IMR-90 (cell line): Measurements from ENCODE around the gene HOXD13. TPM values are rescaled to one million over a fixed set of nuclear protein-coding genes. Genes with fewer than 3 reads are reported as not detected.
A peak's percentile ranks its signal among the peaks of the same experiment; 100 is the strongest.

Experiments
- ATAC-seq: fragments of 200-7000 bp; cut with Tn5 transposase; 2 replicates; pipeline ENCODE4 v1.9.1; 2020; ENCODE audit warnings: low read depth, mild to moderate bottlenecking, moderate library complexity
- BruUV-seq: library from RNA; stranded (reverse); fragments of 400-500 nt; replicated peaks from 2 replicates; lab custom pipeline; 2021; lab: Mats Ljungman, UMichigan
- CTCF ChIA-PET: fragments of 300-600 bp; formaldehyde crosslinking; extraction: SDS; loops from one replicate; lab custom pipeline; 2021; ENCODE audit warnings: antibody characterized with exemption; lab: Yijun Ruan, JAX
- POLR2A ChIA-PET: fragments of 300-600 bp; sonication (Branson Sonifier 250); formaldehyde crosslinking; loops from one replicate; lab custom pipeline; 2022; ENCODE audit warnings: antibody characterized with exemption; ENCODE audit not compliant: unreplicated experiment; lab: Charles Lee
- DNase-seq: peaks from one replicate; pipeline ENCODE4 v3.0.0; 2013
- H2AFZ ChIP-seq: replicated peaks from 2 replicates; pipeline ENCODE3; 2013; ENCODE audit warnings: low read length, mild to moderate bottlenecking; ENCODE audit not compliant: poor library complexity
- H2AK5ac ChIP-seq: 2 replicates; pipeline ENCODE4 v1.6.1; 2013; ENCODE audit warnings: low read depth, low read length, inconsistent platforms
- H2AK9ac ChIP-seq: replicated peaks from 2 replicates; pipeline ENCODE3; 2013; ENCODE audit warnings: mild to moderate bottlenecking, low read depth, low read length, moderate library complexity; ENCODE audit not compliant: poor library complexity
- H2BK120ac ChIP-seq: 2 replicates; pipeline ENCODE4 v1.6.1; 2013; ENCODE audit warnings: low read depth, low read length, inconsistent platforms
- H2BK15ac ChIP-seq: 3 replicates; pipeline ENCODE4 v1.6.1; 2013; ENCODE audit warnings: low read depth, low read length, inconsistent platforms
- H2BK20ac ChIP-seq: 2 replicates; pipeline ENCODE4 v1.6.1; 2013; ENCODE audit warnings: low read depth, mild to moderate bottlenecking, inconsistent platforms, low read length, moderate library complexity
- H2BK5ac ChIP-seq: 2 replicates; pipeline ENCODE4 v1.6.1; 2013; ENCODE audit warnings: mild to moderate bottlenecking, low read depth, low read length, inconsistent platforms; ENCODE audit not compliant: poor library complexity, severe bottlenecking
- H3K14ac ChIP-seq: replicated peaks from 2 replicates; pipeline ENCODE4 v1.6.1; 2013; ENCODE audit warnings: low read depth, low read length, inconsistent platforms
- H3K18ac ChIP-seq: 2 replicates; pipeline ENCODE4 v1.6.1; 2013; ENCODE audit warnings: low read depth, low read length, control low read depth
- H3K23ac ChIP-seq: 2 replicates; pipeline ENCODE4 v1.6.1; 2013; ENCODE audit warnings: low read depth, low read length, inconsistent platforms
- H3K27ac ChIP-seq: 2 replicates; pipeline ENCODE4 v1.5.1; 2013; ENCODE audit warnings: mild to moderate bottlenecking, control low read depth, low read length; ENCODE audit not compliant: insufficient read depth
- H3K27me3 ChIP-seq: 2 replicates; pipeline ENCODE4 v1.6.1; 2013; ENCODE audit warnings: low read length; ENCODE audit not compliant: control insufficient read depth, insufficient read depth
- H3K36me3 ChIP-seq: 2 replicates; pipeline ENCODE4 v1.6.1; 2013; ENCODE audit warnings: low read length, mixed read lengths; ENCODE audit not compliant: control insufficient read depth, insufficient read depth
- H3K4ac ChIP-seq: 2 replicates; pipeline ENCODE4 v1.6.1; 2013; ENCODE audit warnings: low read depth, low read length, inconsistent platforms
- H3K4me1 ChIP-seq: 2 replicates; pipeline ENCODE4 v1.6.1; 2013; ENCODE audit warnings: low read length, mixed read lengths; ENCODE audit not compliant: control insufficient read depth, insufficient read depth
- H3K4me2 ChIP-seq: 2 replicates; pipeline ENCODE4 v1.6.1; 2013; ENCODE audit warnings: low read depth, mild to moderate bottlenecking, control low read depth, low read length, moderate library complexity
- H3K4me3 ChIP-seq: 2 replicates; pipeline ENCODE4 v1.5.1; 2013; ENCODE audit warnings: low read depth, mild to moderate bottlenecking, control low read depth, low read length, moderate library complexity; ENCODE audit not compliant: insufficient read depth
- H3K56ac ChIP-seq: 2 replicates; pipeline ENCODE4 v1.6.1; 2013; ENCODE audit warnings: low read length, inconsistent platforms; ENCODE audit not compliant: insufficient read depth; ENCODE audit errors: extremely low read depth
- H3K79me1 ChIP-seq, 2 experiments: 2 replicates each; pipeline ENCODE4 v1.6.1; 2013; ENCODE audit warnings: low read length in 2 of 2, inconsistent platforms in 1 of 2, low read depth in 1 of 2
- H3K9ac ChIP-seq: 2 replicates; pipeline ENCODE4 v1.6.1; 2013; ENCODE audit warnings: low read depth, low read length, control low read depth
- H3K9me1 ChIP-seq: 2 replicates; pipeline ENCODE4 v1.6.1; 2013; ENCODE audit warnings: low read length, inconsistent platforms; ENCODE audit not compliant: insufficient read depth
- H3K9me3 ChIP-seq: 2 replicates; pipeline ENCODE4 v1.6.1; 2013; ENCODE audit warnings: low read length; ENCODE audit not compliant: control insufficient read depth, insufficient read depth
- H4K20me1 ChIP-seq: 2 replicates; pipeline ENCODE4 v1.6.1; 2013; ENCODE audit warnings: low read length, inconsistent platforms; ENCODE audit not compliant: insufficient read depth
- H4K5ac ChIP-seq: 2 replicates; pipeline ENCODE4 v1.6.1; 2013; ENCODE audit warnings: mild to moderate bottlenecking, low read depth, low read length, control low read depth
- H4K8ac ChIP-seq, 2 experiments: 2 replicates each; pipeline ENCODE4 v1.6.1; 2013; ENCODE audit warnings: low read depth in 2 of 2, low read length in 2 of 2, control low read depth in 1 of 2, inconsistent platforms in 1 of 2
- H4K91ac ChIP-seq: 2 replicates; pipeline ENCODE4 v1.6.1; 2013; ENCODE audit warnings: low read depth, low read length, inconsistent platforms; ENCODE audit not compliant: insufficient read depth
- ELK1 ChIP-seq: fragments of 150-350 bp; IDR thresholded peaks from 2 replicates; pipeline ENCODE4 v1.6.1; 2016; ENCODE audit warnings: low read depth, mild to moderate bottlenecking, low read length, moderate library complexity, borderline replicate concordance
- MAZ ChIP-seq: IDR thresholded peaks from 2 replicates; pipeline ENCODE4 v1.6.1; 2012; ENCODE audit warnings: low read depth, mild to moderate bottlenecking, low read length, improper control_type of control experiment, moderate library complexity, borderline replicate concordance
- MXI1 ChIP-seq: IDR thresholded peaks from 2 replicates; pipeline ENCODE4 v1.6.1; 2012; ENCODE audit warnings: low read depth, mild to moderate bottlenecking, low read length, moderate library complexity, borderline replicate concordance
- NFE2L2 ChIP-seq: fragments of 150-350 bp; IDR thresholded peaks from 2 replicates; pipeline ENCODE4 v1.6.1; 2016; ENCODE audit warnings: low read depth, mild to moderate bottlenecking, low read length
- POLR2A ChIP-seq: IDR thresholded peaks from 2 replicates; pipeline ENCODE4 v1.6.1; 2012; ENCODE audit warnings: mild to moderate bottlenecking, low read depth, low read length
- RAD21 ChIP-seq: IDR thresholded peaks from 2 replicates; pipeline ENCODE4 v1.6.1; 2012; ENCODE audit warnings: low read length, improper control_type of control experiment
- RCOR1 ChIP-seq: IDR thresholded peaks from 2 replicates; pipeline ENCODE4 v1.6.1; 2012; ENCODE audit warnings: mild to moderate bottlenecking, low read length, improper control_type of control experiment; ENCODE audit not compliant: insufficient replicate concordance
- RFX5 ChIP-seq: IDR thresholded peaks from 2 replicates; pipeline ENCODE4 v1.8.0; 2012; ENCODE audit warnings: low read depth, mild to moderate bottlenecking, low read length, moderate library complexity
- SMC3 ChIP-seq: fragments of 150-350 bp; IDR thresholded peaks from 2 replicates; pipeline ENCODE4 v1.6.1; 2016; ENCODE audit warnings: low read depth, mild to moderate bottlenecking, antibody characterized with exemption, low read length, moderate library complexity
- WGBS, 2 experiments: methylation state at CpG; one replicate each; pipeline versions ENCODE4 v1.1.5 to v1.1.7; 2013; ENCODE audit warnings: missing lambda C conversion rate in 2 of 2; ENCODE audit not compliant: insufficient read length in 1 of 2; ENCODE audit errors: extremely low coverage in 2 of 2; 5-methylcytosine and 5-hydroxymethylcytosine counted together
- dilution Hi-C: fragments of 300-500 bp; cut with HindIII; formaldehyde crosslinking; loops from one replicate; pipeline ENCODE4 v1.14.3; 2018; ENCODE audit warnings: low sequenced_read_pairs; ENCODE audit not compliant: unreplicated experiment
- in situ Hi-C: fragments of 300-500 bp; cut with MboI; formaldehyde crosslinking; loops from 3 replicates; pipeline ENCODE4 v1.14.3; 2019; ENCODE audit warnings: low sequenced_read_pairs, inconsistent platforms, mixed read lengths
- intact Hi-C: fragments of 100-400 bp; cut with micrococcal nuclease; formaldehyde crosslinking; loops from 2 replicates; pipeline ENCODE4 v1.10.0; 2022
- polyA plus RNA-seq, 3 experiments: library from polyadenylated mRNA; depleted of rRNA; stranded (reverse); fragments of >200 nt; gene quantifications; 2 replicates each; pipeline ENCODE4 v1.2.3, GENCODE V29; 2012; ENCODE audit warnings: low replicate concordance in 1 of 3
- total RNA-seq: library from RNA; depleted of rRNA; stranded (reverse); fragments of >200 nt; gene quantifications from 2 replicates; pipeline ENCODE4 v1.2.3, GENCODE V29; 2012

The HOXD13 gene
- total and polyA plus RNA-seq, 2 of the 4 experiments (the other 2 are of a cell fraction), result not detected

DNA sequence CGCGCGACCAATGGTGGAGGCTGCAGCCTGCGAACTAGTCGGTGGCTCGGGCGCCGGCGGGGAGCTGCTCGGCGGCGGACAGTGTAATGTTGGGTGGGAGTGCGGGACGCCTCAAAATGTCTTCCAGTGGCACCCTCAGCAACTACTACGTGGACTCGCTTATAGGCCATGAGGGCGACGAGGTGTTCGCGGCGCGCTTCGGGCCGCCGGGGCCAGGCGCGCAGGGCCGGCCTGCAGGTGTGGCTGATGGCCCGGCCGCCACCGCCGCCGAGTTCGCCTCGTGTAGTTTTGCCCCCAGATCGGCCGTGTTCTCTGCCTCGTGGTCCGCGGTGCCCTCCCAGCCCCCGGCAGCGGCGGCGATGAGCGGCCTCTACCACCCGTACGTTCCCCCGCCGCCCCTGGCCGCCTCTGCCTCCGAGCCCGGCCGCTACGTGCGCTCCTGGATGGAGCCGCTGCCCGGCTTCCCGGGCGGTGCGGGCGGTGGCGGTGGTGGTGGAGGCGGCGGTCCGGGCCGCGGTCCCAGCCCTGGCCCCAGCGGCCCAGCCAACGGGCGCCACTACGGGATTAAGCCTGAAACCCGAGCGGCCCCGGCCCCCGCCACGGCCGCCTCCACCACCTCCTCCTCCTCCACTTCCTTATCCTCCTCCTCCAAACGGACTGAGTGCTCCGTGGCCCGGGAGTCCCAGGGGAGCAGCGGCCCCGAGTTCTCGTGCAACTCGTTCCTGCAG lies 30.3 kb downstream of the HOXD13 start, which contains the start of gene HOXD9:
TSS of gene HOXD9 (plus strand) at position 37 of the 728 bp plus-strand sequence. CDS start at position 87, 50 bp downstream.
- Histone ChIP-seq H3K9me1 (no peaks in the 10 kb centered on the region), H3K9me3 (peaks cover 6% of the 10 kb centered on the region), H2BK15ac (no peak within 1 kb of the TSS), H2AK9ac (no peak within 1 kb of the TSS), H4K5ac (no peak within 1 kb of the TSS), H3K79me1 (no peaks in the 10 kb centered on the region), H4K8ac (no peak within 1 kb of the TSS), H2AFZ (peak within 1 kb of the TSS; percentile 70), H4K20me1 (no peaks in the 10 kb centered on the region; the same call in 1 of the 2 replicates), H2AK5ac (no peak within 1 kb of the TSS), H3K14ac (no peak within 1 kb of the TSS), H3K36me3 (no peaks in the 10 kb centered on the region), H3K56ac (no peak within 1 kb of the TSS), H3K4ac (no peak within 1 kb of the TSS), H2BK20ac (no peak within 1 kb of the TSS), H3K27me3 (peaks cover 90% of the 10 kb centered on the region), H3K23ac (no peak within 1 kb of the TSS), H3K4me1 (no peaks in the 10 kb centered on the region), H2BK120ac (no peak within 1 kb of the TSS), H4K91ac (no peak within 1 kb of the TSS), H3K27ac (no peak within 1 kb of the TSS), H3K4me3 (no peak within 1 kb of the TSS; the same call in 1 of the 2 replicates), H3K18ac (no peak within 1 kb of the TSS), H3K4me2 (peak within 1 kb of the TSS; percentile 67), H3K9ac (no peak within 1 kb of the TSS), H2BK5ac (no peak within 1 kb of the TSS)
- ChIA-PET POLR2A (no interaction called here), CTCF (no interaction called here)
- no TSS peak for BruUV-seq
- in situ Hi-C loops, result loop anchor here (10.0 kb wide), 2 partner anchors 332 to 1032 kb away; no protein-coding TSS in a partner anchor
- intact Hi-C loops, result no loop called here
- DNase-seq (no peak), ATAC-seq (peak; percentile 35)
- dilution Hi-C loops, result no loop called here
- TF ChIP-seq MXI1 (no peak), RAD21 (no peak), NFE2L2 (no peak), RCOR1 (no peak), SMC3 (no peak), MAZ (no peak), ELK1 (no peak), RFX5 (no peak), POLR2A (no peak)
- WGBS, 2 experiments, result 7% methylated on average over 14 of the region's 84 CpGs; no CpG with 5 or more reads in 1 of the 2 experiments
